OCI-LY3 (cell line): ENCODE measurements around the gene SLC9B2.

ENCODE experiments used
- CTCF ChIP-seq: fragments of 200-600, 300-600 bp; sonication (generic); IDR thresholded peaks from 2 replicates; pipeline ENCODE4 v1.5.1; 2014; ENCODE audit warnings: antibody characterized with exemption, low read length, low read depth
- EZH2phosphoT487 ChIP-seq: fragments of 200-600 bp; shearing (Covaris generic); IDR thresholded peaks from 2 replicates; pipeline ENCODE4 v1.6.1; 2018; ENCODE audit warnings: antibody characterized with exemption, mixed run types, low read depth

DNA sequence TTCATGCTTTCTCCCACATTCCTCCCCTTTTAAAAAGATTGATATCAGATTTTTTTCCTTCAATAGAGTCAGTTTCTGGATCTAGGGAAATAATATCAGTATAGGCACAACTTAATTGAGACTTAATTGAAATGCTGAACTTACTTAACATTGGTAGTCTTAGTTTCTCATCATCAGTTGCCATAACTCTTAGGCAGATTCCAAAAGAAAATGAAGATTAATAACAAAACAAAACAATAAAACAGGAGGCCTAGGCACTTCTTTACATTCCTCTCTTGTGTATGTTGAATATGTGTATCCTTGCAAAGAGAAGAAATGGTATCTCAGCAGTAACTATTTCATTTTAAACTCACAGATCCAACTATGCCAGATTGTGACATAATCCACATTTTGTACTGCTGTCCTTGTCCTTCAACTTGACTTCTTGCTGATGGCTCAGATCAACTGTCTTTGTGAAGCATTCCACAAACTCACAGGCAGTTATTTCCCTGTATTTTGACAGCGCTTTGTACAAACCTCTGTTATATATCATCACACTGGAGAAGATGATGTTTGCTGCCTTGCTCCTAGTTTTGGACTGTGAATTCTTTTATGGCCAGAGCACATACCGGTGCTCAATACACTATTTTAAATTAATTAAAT, 9.1 kb upstream of the SLC9B2 start:
- TF ChIP-seq CTCF (no peak), EZH2phosphoT487 (no peak)
